ENCODE measurements around the gene FBN1. TPM values are rescaled to one million over a fixed set of nuclear protein-coding genes. Genes with fewer than 3 reads are reported as not detected.

FBN1 gene
- total and polyA plus RNA-seq, 2 of the 13 experiments (the other 11 are each of a cell fraction or from before 2014, with no cell fraction given), result 1.5 to 3.0 TPM

GRCh38 chr15:48385031-48385830, 260.3 kb downstream of the FBN1 start (continued):
- TF ChIP-seq FOXO4 (CRISPR knock-in tag; conservative IDR thresholded peaks at IDR 0.05) (no peak), IRF9 (CRISPR knock-in tag; IDR thresholded peaks at IDR 0.05; ENCODE audit: borderline replicate concordance) (no peak)

DNA sequence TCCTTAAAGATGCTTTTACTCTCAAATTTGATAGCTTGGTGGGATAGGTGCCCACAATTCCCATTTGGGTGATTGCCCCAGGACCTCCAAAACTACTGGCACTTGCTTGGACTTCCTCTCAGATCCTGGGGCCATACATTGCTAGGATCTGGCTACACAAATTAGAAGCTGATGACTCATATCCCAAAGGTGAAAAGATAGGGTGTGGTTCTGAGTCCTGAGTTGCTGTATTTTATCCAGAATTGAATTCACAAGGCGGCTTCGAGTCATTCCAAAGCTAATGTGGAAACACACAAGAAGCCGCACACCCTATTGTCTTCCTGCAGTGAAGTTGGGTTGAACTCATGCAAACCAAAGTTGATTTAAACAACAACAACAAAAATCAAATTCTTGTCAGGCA, 260.9 kb downstream of the FBN1 start:
- in situ Hi-C loops (cut with HindIII; ENCODE audit: extremely low pct_ligation_motif_present, low pct_unique_long_range_greater_than_20kb) (no loop called here), intact Hi-C loops (cut with micrococcal nuclease; ENCODE audit: unreplicated experiment) (no loop called here)
- Histone ChIP-seq H3K4me1 (ENCODE audit: insufficient read depth, low read length) (no peaks in the 10 kb centered on the region), H3K27ac (ENCODE audit: extremely low read length, insufficient read depth, low read length) (no peak overlapping the region), H3K27me3 (ENCODE audit: control insufficient read depth in 1 of 2, insufficient read depth in 2 of 2, low read length in 2 of 2) (no peaks in the 10 kb centered on the region; a peak in 1 of 5 replicates), H3K4me3 (replicated peaks in 1 of 3; ENCODE audit: insufficient read depth in 1 of 3, low read depth in 2 of 3, low read length in 3 of 3) (no peak overlapping the region), H2AFZ (ENCODE audit: low read length) (no peak overlapping the region), H4K20me1 (ENCODE audit: insufficient read depth, low read length) (no peaks in the 10 kb centered on the region), H3K79me2 (ENCODE audit: insufficient read depth, low read length) (no peaks in the 10 kb centered on the region), H3K9me3 (ENCODE audit: low read length) (no peaks in the 10 kb centered on the region), H3K36me3 (replicated peaks in 1 of 2; ENCODE audit: control insufficient read depth in 1 of 2, insufficient read depth in 2 of 2, low read length in 2 of 2) (no peaks in the 10 kb centered on the region), H3K4me2 (ENCODE audit: low read depth, low read length) (no peak overlapping the region), H3K9ac (ENCODE audit: insufficient read depth, low read depth, low read length) (no peak overlapping the region)
- CTCF ChIA-PET (ENCODE audit: low intra/inter-chr PET ratio, low total read pairs), result no interaction called here
- ATAC-seq, result no peak
- DNase-seq (ENCODE audit: low spot score), result no peak
- WGBS (ENCODE audit: low lambda C conversion rate), result 21% methylated on average over 3 of the region's 3 CpGs
- FAIRE-seq, result no peak
- no TSS peak for BruUV-seq (replicated peaks)
- POLR2A ChIA-PET, result no interaction called here
- no peak for TF ChIP-seq BRF2 (CRISPR knock-in tag; IDR thresholded peaks at IDR 0.05)
- no peak for TF ChIP-seq CC2D1A (CRISPR knock-in tag; IDR thresholded peaks at IDR 0.05)
- no peak for TF ChIP-seq ZNF572 (CRISPR knock-in tag; IDR thresholded peaks at IDR 0.05)
- no peak for TF ChIP-seq ZNF280B (CRISPR knock-in tag; IDR thresholded peaks at IDR 0.05; ENCODE audit: borderline replicate concordance)
- no peak for TF ChIP-seq TGIF2 (CRISPR knock-in tag; IDR thresholded peaks at IDR 0.05)
- TF ChIP-seq ZNF800 (CRISPR knock-in tag; IDR thresholded peaks at IDR 0.05), result no peak
- TF ChIP-seq SCMH1 (CRISPR knock-in tag; IDR thresholded peaks at IDR 0.05; ENCODE audit: borderline replicate concordance), result no peak
- TF ChIP-seq MAFK (conservative IDR thresholded peaks at IDR 0.05 in 1 of 2, IDR thresholded peaks at IDR 0.05 in 1 of 2; ENCODE audit: low read length in 2 of 2), result no peak
- TF ChIP-seq ZNF12 (CRISPR knock-in tag; IDR thresholded peaks at IDR 0.05), result no peak
